Measurements from ENCODE around the gene IFI27.

Gene IFI27

DNA sequence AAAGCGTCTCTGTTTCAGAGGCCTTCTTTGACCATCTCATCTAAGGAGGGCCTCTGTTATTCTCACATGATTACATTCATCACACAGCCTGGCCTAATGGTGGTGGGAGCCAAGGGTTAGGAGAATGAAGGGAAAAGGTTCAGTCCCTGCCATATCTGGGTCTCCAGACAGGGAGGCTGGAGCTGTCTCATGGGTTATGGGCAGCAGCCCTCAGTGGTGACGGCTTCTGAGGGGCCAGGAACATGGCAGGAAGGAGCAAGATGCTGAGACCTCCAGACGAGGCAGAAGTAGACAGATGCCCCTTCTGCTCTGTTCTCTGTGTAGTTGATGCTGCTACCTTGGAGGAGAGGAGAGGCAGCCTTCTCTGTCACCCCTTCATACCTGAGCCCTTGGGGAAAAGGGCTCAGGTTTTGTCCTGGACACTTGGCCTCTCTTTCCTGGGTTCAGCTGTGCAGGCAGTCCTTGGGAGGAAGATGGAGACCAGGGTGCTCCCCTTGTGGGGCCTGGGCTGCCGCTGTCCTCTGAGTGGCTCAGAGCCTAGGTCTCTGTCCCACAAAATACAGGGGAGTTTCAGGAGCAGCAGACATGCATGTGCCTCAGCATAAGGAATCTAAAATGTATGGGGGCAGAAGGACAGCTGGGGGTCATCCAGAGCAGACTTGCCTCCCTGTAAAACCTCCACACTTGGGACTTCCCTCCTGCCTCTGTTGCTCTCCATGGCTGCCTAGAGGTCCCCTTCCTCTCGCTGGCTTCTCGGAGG lies 15.3 kb downstream of the IFI27 start:
- DNase-seq: no peak

DNA sequence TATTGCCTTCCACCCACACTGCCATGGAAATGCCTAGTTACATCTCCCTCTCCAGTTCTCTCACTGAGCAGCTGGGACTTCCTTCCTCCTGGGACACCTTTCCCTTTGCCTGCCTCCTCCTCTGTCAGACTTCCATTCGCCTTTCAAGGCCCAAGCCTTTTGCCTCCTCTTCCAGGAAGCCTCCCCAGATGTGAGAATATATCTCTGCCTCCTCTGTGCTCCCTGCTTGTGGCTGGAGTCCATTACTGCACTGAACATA lies 15.8 kb downstream of the IFI27 start:
- DNase-seq: no peak

DNA sequence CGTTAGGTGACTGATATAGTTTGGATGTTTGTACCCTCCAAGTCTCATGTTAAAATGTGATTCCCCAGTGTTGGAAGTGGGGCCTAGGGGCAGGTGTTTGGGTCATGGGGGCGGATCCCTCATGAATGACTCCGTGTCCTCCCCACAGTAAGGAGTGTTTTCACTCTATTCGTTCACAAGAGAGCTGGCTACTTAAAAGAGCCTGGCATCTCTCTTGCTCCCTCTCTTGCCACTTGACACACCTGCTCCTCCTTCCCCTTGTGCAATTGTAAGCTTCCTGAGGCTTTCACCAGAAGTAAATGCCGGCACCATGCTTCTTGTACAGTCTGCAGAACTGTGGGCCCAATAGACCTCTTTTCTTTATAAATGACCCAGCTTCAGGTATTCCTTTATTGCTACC lies 16.3 kb downstream of the IFI27 start:
- DNase-seq: no peak

DNA sequence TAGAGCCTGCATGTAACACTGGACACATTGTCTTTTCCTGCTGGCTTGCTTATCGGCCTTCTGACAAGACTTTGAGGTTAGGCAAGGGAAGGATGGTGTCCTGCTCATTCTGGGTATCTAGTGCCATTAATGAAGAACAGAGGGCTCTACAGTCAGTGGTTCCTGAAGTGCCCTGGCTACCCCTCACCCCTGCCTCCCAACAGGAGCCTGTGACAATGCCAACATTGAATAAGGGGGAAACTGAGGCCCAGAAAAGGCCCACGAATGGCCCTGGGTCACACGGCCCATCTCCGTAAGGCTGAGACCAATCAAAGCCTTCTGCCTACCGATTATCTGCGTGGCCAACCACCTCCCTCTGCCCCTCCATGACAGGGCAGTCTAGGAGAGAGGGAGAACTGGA lies 16.8 kb downstream of the IFI27 start:
- no peak for DNase-seq

DNA sequence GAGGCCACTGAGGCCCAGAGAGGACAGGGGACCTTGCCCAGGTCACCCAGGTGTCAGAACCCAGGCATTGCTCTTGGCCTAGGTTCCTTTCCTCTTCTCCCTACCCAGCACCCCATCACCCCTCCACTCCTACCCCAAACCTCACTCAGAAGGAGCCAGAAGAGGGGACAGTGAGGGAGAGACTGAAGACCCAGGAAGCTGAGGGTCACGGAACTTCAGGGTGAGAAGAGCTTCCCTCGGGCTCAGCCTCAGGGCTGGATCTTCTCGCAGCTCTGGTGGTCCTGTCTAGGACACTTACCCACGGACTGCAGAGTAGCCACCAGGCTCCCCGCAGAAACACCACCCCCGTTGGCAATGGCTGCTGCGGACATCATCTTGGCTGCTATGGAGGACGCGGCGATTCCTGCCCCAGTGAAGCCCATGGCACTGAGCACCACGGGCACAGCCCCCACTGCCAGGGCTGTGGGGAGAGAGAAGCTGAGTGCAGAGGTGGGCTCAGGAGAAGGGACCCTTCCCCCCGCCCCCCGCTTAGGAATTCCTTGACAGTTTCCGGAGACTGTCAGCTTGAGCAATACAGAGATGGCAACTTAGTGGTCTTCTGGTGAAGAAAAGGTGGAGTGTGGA lies 17.8 kb downstream of the IFI27 start:
- no peak for DNase-seq

DNA sequence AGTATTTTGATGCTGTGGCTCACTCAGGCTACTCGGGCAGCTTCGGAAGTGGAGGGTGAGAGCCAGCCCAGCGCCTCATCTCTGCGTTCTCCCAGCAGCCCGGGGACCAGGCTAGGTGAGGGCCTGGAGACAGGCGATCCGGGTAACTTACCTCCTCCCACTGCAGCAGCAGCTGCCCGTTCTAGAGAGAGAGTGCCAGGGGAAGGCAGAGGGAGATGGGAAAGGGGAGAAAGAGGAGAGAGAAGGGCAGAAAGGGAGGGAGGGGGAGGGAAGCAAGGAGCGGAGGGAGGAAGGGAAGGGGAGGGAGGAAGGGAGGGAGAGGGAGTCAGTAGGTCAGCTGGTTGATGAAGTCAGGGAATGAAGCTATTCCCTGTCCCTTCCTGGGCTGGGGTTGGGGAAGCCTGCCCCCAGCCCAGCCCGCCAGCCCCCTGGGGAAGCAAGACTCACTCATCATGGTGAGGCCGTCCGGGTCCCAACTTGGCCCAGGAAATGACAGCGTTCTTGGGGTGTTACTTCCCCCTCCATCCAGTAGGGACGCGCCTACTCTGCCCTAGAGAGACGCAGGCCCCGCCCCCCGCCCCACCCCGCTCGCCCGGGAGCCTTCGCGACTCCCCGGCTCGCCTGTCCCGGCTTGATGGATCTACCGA lies 18.7 kb downstream of the IFI27 start, which contains the start of gene IFI27L2:
IFI27L2 (minus strand) TSS at position 494 of the 647 bp plus-strand sequence; CDS start at position 454, 40 bp downstream.
- peak; percentile 78 to 92 (median 87) for DNase-seq

DNA sequence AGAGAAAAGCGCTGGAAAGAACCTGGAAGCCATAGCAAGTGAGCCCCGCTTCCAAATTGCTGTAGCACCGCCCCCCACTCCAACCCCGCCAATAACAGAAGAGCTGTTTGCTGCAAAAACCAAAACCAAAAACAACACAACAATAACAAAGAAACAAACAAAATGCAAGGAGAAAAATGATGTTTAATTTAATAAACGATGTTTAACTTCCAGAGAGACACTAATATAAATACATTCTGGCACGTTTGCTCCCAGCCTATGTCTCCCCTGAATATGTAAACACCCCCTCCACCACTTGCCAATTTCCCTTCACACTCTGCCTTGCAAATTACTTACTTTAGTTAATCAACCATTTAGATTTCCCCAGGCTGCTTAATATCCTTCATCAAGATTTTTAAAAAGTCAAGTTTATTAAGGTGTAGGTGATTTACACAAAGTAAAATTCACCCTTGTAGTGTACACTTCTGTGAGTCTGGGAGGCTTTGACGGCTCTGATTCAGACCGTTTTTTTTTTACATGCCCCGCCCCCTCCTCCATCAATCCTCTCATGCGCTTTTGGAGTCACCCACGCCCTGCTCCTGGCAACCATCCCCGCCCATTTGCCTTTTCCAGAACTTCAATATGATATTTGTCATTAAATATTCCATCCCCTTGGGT lies 19.4 kb downstream of the IFI27 start:
- peak; percentile 64 to 78 (median 70) for DNase-seq

DNA sequence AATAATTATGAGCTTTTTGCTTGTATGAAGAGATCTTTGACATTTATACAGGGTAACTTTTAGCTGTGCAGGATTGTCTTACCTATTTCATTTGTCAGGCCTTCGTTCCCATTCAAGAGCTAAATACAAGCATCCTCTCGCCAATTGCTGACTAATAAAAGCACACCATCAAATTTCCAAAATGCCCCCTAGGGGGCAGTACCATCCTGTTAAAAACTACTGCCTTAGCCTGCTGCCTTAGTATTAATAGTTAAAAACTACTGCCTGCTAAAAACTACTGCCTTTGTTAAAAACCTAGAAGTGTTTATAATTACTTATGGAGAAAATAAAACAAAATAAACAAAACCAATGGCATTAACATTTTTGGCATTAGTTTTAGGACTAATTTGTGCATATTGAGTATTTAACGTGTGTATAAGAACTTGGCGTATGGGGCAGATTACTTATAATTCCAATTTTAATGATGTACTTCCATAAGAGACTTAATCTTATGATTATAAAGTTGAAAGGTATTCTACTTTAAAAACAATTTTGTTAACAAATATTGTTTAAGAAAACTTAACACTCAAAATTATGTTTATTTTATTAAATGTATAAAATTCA lies 21.9 kb downstream of the IFI27 start:
- peak; percentile 79 to 89 (median 83) for DNase-seq

DNA sequence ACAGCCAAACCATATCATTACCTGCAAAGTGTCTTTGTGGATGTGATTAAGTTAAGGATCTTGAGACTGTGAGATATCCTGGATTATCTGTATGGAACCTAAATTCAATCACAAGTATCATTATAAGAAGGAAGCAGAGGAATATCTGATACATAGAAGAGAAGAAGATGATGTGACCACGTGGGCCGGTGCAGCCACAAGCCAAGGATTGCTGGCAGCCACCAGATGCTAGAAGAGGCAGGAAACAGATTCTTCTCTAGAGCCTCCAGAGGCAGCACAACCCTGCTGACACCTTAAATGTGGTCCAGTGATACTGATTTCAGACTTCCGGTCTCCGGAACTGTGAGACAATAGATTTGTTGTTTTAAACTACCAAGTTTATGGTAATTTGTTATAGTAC lies 24.9 kb downstream of the IFI27 start:
- no peak for DNase-seq

DNA sequence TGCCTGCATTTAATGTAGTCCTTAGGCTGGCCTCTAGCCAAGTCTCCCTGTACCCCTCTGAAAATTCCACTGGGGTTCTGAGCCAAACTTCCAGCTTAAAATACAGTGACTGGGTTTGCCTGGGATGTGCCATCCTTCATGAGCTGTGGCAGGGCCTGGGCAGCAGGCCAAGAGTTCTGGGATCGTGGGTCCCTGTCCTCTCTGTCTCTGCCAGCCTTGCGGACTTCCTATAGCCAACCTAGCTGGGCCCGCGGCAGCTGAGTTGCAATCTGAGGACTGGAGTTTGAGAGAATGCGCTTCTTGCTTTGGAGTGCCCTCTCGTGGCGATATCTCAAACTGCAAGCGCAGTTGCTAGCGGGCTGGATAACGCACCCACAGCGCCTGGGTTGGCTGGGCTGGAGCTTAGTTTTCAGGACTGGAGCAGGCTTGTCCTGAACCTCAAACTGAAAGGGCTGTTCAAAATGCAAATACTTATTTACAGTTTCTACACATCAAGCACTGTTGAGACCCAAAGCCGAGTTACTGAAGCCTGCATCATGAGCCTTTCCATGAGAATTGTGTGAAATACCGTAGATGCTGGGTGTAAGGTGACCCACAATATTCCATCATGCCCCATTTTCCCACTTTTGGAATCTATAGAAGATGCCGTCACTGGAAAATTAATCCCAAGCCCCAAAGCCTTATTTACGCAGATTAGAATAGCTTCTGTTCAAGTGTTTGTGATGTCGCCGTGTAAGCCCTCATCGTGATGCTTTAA lies 26.2 kb downstream of the IFI27 start:
- peak; percentile 89 to 93 (median 92) for DNase-seq

DNA sequence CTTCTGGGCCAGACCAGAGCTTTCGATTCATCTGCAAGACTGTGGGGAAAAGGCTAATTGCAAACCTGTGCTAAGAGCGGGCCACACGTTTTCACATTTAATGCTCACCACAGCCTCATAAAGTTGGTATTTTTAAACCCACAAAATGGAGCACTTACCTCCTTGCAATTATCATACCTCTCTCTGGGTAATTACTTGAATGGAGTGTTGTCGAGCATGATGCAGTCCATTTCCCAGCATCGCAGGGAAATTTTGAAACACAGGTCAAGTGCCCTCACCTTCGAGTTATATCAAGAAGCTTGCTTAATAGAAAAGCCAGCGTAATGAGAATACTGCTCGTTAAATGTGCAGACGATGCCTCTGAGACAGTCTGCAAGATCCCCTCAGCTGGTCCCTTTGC lies 27.7 kb downstream of the IFI27 start:
- no peak for DNase-seq

DNA sequence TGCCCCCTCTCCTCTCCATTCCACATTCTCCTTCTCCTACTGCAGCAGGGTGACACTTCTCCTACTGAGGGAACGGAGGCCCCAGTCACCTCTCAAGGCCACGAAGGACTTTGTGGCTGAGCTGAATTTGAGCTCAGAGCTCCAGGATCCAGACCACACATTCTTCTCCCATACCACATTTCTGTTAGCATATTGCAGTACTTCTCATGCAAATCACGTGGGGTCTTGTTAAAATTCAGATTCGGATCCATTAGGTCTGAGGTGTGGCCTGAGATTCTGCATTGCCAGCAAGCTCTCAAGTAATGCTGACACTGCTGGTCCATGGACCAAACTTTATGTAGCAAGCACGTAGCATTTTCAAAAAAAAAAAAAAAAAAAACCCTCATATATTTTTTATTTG lies 28.5 kb downstream of the IFI27 start:
- DNase-seq: no peak

DNA sequence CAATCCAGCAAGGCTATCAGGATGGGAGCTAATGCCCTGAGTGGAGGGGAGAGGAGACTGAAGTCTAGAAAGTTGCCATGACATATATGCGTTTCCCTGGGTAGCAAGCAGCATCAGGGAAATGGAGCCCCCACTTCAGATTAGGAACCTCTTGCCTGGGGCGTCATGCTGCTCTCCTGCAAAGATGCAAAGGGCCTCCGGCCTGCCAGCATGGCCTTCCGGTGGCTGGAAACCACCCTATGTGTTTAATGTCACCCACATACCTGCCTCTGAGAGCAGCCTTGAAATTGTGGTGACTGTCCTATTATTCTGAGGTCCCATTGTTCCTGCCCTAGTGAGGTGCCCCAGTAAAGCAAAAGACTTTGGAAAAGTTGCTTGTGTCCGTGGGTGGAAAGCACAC lies 28.9 kb downstream of the IFI27 start:
- no peak for DNase-seq

DNA sequence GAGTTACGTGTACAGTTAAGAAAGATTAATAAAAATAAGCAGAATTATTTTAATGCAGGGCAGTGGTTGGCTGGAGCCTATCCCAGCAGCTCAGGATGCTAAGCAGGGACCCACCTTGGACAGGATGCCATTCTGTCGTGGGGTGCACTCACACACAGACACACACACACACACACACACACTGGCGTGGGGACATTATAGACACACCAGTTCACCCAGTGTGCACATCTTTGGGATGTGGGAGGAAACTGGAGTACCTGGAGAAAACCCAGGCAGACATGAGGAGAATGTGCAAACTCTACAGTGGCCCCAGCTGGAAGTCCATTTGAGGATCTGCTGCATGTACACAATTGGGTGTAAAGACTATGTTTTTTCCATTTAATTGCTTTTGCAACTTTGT lies 31.7 kb downstream of the IFI27 start:
- no peak for DNase-seq

DNA sequence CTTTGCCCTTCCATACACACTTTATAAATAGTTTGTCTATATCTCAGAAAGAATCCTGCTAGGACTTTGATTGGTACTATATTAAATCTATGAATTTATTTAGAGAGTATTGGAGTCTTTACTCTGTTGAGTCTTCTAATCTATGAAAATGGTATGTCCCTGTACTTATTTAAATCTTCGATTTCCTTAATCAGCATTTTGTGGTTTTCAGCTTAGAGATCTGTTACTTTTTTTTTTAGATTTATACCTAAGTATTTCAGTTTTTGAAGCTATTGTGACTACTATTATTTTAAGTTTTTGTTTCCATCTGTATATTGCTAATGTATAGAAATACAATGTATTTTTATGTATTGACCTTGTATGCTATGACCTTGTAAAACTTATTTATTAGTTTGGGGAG lies 32.3 kb downstream of the IFI27 start:
- DNase-seq: no peak

DNA sequence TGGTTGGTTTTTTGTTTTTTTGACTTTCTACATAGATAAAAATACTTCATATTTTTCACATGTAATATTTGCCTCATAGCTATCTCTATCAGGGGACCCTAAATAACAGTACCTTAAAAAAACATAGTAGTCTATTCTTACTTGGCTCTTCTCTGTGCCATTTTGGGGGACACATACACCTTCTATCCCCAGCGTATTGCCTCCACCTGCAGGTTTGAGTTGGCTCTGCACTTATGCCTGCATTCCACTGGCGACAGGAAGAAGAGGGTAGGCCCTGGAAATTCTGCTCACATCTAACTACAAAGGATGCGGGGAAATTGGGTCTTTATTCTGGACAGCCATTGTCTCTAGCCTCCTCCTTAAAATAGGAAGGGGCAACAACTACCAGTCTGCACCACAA lies 32.7 kb downstream of the IFI27 start:
- no peak for DNase-seq

DNA sequence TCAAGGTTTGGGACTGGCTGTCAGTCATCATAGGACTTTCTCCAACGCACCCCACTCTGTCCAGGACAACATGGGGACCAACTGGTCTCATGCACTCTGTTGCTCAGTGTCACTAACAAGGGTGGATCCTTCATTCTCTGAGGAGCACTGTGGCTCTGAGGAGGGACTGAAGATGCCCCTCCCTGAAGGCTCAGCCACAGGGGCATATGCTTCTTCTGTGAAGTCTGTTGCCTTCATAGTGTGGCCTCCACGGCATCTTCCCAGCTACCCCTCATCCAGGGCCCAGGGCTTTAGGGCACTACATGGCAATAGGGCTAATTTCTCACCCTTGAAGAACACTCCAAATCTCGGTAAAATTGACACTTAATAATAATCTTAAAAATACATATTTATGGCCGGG lies 33.2 kb downstream of the IFI27 start:
- DNase-seq: no peak

DNA sequence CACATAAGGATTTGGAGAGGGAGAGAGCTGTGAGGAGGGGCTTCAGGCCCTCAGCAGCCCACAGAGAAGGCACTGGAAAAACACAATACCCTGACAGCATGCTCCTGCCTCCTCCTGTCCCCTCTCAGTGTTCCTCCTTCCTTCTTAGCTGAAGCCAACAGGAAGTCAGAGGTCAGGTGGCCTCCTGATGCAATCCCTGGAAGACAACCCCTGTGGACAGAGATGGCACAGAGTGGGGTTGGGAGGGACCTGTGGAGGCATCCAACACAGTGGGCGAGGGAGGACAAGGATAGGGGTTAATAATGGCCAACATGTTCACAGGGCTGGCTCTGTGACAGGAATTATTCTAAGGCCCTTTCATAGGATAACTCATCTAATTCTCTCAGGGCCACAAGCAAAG lies 34.2 kb downstream of the IFI27 start:
- peak; percentile 33 to 68 (median 62) for DNase-seq

DNA sequence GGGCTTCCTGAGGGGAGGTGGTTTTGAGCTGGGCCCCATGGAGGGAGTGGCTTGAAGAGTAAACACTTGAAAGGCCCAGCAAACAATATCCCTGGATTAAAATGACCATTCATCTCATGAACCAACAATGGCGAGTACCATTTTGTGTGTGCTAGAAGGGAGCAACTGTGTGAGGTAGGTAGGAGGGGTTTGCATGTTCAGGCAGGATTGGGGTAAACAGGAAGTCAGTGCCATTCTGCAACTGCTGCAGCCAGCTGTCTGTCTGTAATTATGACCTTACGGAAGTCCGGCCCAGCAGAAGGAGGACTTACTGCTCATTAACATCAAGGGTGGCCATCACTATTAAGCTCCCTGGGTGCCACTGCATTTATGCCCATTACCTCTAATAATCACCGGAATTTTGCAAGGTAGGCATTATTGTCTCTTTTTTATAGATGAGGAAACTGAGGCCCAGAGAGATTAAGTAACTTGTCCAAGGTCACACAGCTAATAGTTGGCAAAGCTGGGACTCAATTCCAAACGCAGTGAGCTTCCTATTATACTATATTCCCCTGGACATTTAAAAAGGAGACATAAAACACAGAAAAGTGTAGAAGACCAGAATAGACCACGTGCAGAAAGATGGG lies 35.5 kb downstream of the IFI27 start:
- DNase-seq: peak in 1 of 4 experiments; percentile 27

DNA sequence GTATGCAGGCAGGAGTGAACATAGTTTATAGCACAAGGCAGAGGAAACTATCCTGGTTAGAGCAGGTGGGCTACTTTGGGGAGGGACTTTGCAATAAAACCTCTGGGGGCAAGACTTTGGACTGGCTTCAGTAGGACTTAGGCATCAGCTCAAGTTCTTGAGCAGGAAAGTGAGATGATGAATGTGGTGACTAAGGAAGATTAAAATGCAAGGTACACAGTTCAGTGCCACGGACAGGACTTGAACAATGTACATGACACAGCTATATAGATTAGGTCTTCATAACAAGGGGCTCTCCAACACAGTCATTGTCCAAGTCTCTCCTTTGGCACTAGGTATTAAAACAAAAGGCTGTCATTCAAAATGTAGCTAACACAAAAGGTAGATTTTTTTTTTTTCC lies 42.1 kb downstream of the IFI27 start:
- DNase-seq: no peak

DNA sequence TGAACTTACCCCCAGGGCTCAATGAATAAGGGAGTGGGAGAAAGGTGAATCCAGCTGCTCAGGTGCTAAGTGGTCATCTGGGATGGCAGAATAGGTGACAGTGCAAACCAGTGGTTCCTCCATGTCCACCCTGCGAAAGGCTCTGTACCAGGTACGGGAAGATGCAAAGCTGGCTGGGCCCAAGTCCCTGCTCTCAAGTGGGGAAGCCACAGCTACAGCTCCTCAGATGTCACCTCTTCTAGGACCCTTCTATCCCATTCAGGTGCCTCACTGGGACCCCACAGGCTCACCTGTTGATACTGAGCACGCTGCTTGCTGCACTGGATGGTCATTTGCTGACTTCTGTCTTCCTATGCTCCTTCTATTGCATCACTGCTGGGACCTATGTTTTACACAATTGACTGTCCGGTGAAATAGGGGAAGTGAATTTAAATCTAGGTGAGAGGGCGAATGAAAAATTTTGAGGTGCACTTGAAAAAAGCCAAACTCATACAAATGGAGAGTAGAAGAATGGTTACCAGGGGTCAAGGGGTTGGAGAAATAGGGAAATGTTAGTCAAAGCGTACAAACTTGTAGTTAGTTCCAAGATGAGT lies 43.3 kb downstream of the IFI27 start:
- peak in 3 of 4 experiments; percentile 30 to 54 (median 47) for DNase-seq
